HepG2 (cell line): ENCODE results near the gene ESRRB.

Source experiments
- CEBPG ChIP-seq: IDR thresholded peaks from 2 replicates; pipeline ENCODE4 v1.6.1; 2016
- FOXJ3 ChIP-seq: sonication (generic); formaldehyde crosslinking; IDR thresholded peaks from 2 replicates; pipeline ENCODE4 v1.4.0; 2020; ENCODE audit warnings: missing genetic modification reagents, mild to moderate bottlenecking, borderline replicate concordance
- GMEB2 ChIP-seq: IDR thresholded peaks from 2 replicates; pipeline ENCODE4 v1.6.1; 2016; ENCODE audit warnings: missing biosample characterization, missing genetic modification reagents, low read depth
- HES4 ChIP-seq: sonication (generic); formaldehyde crosslinking; IDR thresholded peaks from 2 replicates; pipeline ENCODE4 v1.9.0; 2021; ENCODE audit warnings: mild to moderate bottlenecking, missing genetic modification reagents, borderline replicate concordance
- ZKSCAN5 ChIP-seq: sonication (generic); formaldehyde crosslinking; IDR thresholded peaks from 2 replicates; pipeline ENCODE4 v1.5.1; 2020; ENCODE audit warnings: mild to moderate bottlenecking, missing genetic modification reagents

- TF ChIP-seq CEBPG (no peak), FOXJ3 (CRISPR knock-in tag) (no peak), GMEB2 (CRISPR knock-in tag) (no peak), ZKSCAN5 (no peak), HES4 (CRISPR knock-in tag) (no peak)
Observed at GRCh38 chr14:76501156-76501720, 125.3 kb downstream of the ESRRB start.
